Thoracic aorta (tissue), 2 donors: ENCODE measurements around the gene DPP6. TPM values are rescaled to one million over a fixed set of nuclear protein-coding genes. Genes with fewer than 3 reads are reported as not detected.

Source experiments
- ATAC-seq: fragments of 150-250 bp; one replicate; pipeline ENCODE4 v1.8.0; 2017; ENCODE audit warnings: low read depth; ENCODE audit not compliant: insufficient number of reproducible peaks, low FRiP score
- DNase-seq: peaks from one replicate; pipeline ENCODE4 v3.0.0-alpha.2; 2020; ENCODE audit warnings: low spot score
- H3K27ac ChIP-seq, 2 donors: fragments of 200-600 bp; sonication (generic); 1 replicate in 1 of 2; 2 replicates in 1 of 2; pipeline ENCODE4 v1.5.1; 2016; ENCODE audit warnings: mild to moderate bottlenecking in 2 of 2, moderate library complexity in 2 of 2
- H3K27me3 ChIP-seq: fragments of 200-600 bp; sonication (generic); replicated peaks from 2 replicates; pipeline ENCODE4 v1.6.0; 2016; ENCODE audit warnings: mild to moderate bottlenecking; ENCODE audit not compliant: insufficient read depth
- H3K36me3 ChIP-seq: fragments of 200-600 bp; sonication (generic); one replicate; pipeline ENCODE4 v1.5.1; 2016
- H3K4me1 ChIP-seq, 2 donors: fragments of 200-600 bp; sonication (generic); 1 replicate in 1 of 2; 2 replicates in 1 of 2; pipeline versions ENCODE4 v1.5.1 to v1.6.0; 2016; ENCODE audit warnings: low read depth in 2 of 2, mild to moderate bottlenecking in 1 of 2; ENCODE audit not compliant: control insufficient read depth in 1 of 2
- H3K4me3 ChIP-seq: fragments of 200-600 bp; sonication (generic); 2 replicates; pipeline ENCODE4 v1.5.1; 2016; ENCODE audit warnings: mild to moderate bottlenecking
- H3K9me3 ChIP-seq: fragments of 200-600 bp; sonication (generic); 2 replicates; pipeline ENCODE4 v1.5.1; 2016
- total RNA-seq, 2 donors: library from RNA; depleted of rRNA; stranded (reverse); fragments of >200 nt; gene quantifications; one replicate each; pipeline versions ENCODE4 v1.1.0 to v1.2.3, GENCODE V29; 2016
- TF ChIP-seq, protein P1 (sequence below): fragments of 200-600 bp; sonication (generic); IDR thresholded peaks from one replicate; pipeline ENCODE4 v1.5.1; 2019; ENCODE audit warnings: antibody characterized with exemption

The DPP6 gene
- total RNA-seq, 2 donors from 2014 or later, result not detected

DNA sequence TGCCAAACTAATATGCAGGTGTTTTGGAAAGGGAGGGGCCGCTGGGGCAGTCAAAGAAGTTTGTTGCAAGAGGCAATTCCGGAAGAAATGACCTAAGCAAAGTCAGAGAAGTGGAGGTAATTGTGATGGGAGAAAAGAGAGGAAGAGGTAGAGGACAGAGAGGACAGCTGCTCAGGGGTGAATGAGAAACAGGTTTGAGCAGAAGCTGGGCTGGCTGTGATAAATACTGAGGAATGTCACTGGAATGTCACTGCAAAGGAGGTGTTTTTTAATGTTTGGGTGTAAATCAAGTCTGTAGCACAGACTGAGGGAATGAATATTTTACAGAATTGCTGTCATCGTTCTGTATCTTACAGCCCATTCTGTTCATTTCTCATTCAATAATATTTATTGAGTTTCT, 207.2 kb downstream of the DPP6 start:
- Histone ChIP-seq H3K9me3 (no peaks in the 10 kb centered on the region), H3K27me3 (no peaks in the 10 kb centered on the region), H3K36me3 (no peaks in the 10 kb centered on the region), H3K4me3 (no peak overlapping the region), H3K4me1 (no peaks in the 10 kb centered on the region), H3K27ac (no peak overlapping the region)
- DNase-seq, result no peak
- TF ChIP-seq, protein P1, sequence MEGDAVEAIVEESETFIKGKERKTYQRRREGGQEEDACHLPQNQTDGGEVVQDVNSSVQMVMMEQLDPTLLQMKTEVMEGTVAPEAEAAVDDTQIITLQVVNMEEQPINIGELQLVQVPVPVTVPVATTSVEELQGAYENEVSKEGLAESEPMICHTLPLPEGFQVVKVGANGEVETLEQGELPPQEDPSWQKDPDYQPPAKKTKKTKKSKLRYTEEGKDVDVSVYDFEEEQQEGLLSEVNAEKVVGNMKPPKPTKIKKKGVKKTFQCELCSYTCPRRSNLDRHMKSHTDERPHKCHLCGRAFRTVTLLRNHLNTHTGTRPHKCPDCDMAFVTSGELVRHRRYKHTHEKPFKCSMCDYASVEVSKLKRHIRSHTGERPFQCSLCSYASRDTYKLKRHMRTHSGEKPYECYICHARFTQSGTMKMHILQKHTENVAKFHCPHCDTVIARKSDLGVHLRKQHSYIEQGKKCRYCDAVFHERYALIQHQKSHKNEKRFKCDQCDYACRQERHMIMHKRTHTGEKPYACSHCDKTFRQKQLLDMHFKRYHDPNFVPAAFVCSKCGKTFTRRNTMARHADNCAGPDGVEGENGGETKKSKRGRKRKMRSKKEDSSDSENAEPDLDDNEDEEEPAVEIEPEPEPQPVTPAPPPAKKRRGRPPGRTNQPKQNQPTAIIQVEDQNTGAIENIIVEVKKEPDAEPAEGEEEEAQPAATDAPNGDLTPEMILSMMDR, result no peak
- ATAC-seq, result no peak

DNA sequence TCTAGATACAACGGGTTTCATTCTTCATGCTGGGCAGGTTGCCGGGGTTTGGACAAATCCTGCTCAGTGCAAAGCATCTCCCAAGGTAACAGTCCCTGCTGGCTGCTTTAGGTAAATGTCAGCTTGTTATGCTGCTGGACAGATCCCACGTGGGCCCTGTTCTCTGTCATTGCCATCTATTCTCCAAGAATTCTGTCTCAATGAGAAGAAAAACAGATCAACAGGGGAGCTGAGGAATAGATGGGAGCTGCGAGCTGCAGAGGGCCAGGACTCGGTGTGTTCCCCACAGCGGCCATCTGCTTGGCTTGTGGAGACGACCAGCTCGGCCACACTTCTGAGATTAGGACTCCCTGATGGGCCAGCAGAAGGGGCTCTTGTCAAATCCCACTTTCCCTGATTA, 235.2 kb downstream of the DPP6 start:
- no peak overlapping the region for H3K27ac ChIP-seq
- DNase-seq, result no peak
- H3K4me3 ChIP-seq, result no peak overlapping the region
- no peaks in the 10 kb centered on the region for H3K9me3 ChIP-seq
- ATAC-seq, result no peak
- TF ChIP-seq, protein P1, result no peak
- H3K27me3 ChIP-seq, result no peaks in the 10 kb centered on the region
- H3K4me1 ChIP-seq, result no peaks in the 10 kb centered on the region
- H3K36me3 ChIP-seq, result no peaks in the 10 kb centered on the region

DNA sequence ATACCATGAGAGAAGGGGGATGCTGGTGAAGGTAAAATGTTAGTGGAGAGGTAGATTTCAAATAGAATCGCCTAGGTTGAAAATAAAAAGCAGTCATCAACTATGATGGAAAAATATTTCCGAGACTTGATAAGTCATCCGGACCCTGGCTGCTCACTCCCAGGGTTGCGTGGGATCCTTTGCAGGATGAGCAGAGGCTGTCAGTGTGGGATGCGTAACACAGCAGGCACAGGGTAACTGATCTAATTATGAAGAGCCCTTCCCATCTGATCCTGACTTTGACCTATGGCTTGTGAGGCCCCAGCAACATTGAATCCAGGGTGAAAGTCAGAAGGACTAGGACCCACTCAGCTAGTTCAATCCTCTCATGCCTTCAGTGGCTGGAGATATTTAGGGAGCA, 236.9 kb downstream of the DPP6 start:
- DNase-seq (no peak), ATAC-seq (no peak)
- TF ChIP-seq, protein P1, result no peak
- Histone ChIP-seq H3K9me3 (no peaks in the 10 kb centered on the region), H3K27ac (no peak overlapping the region), H3K4me1 (no peaks in the 10 kb centered on the region), H3K36me3 (no peaks in the 10 kb centered on the region), H3K4me3 (no peak overlapping the region), H3K27me3 (no peaks in the 10 kb centered on the region)

DNA sequence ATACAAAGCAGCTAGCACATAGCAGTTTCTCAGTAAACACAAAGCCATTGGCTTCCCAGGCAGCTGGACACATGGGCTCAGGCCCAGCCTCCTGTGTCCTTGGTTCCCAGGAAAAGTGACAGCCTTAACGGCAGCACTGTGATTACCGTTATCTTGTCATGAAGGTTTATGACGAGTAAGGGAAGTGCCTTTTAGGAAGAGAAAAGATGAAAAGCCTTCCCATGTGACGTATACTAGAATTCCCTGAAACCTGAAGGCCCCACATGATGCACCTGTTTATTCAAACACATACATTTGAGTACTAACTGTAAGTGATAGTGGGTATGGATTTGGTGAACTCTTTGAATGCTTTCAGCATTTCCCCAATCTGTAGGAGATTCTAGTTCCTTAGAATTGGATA, 244.2 kb downstream of the DPP6 start:
- ATAC-seq, result no peak
- H3K27ac ChIP-seq, result no peak overlapping the region
- DNase-seq, result no peak
- TF ChIP-seq, protein P1, result no peak
- H3K27me3 ChIP-seq, result no peaks in the 10 kb centered on the region
- no peak overlapping the region for H3K4me3 ChIP-seq
- H3K4me1 ChIP-seq, result no peaks in the 10 kb centered on the region
- no peaks in the 10 kb centered on the region for H3K36me3 ChIP-seq
- no peaks in the 10 kb centered on the region for H3K9me3 ChIP-seq

DNA sequence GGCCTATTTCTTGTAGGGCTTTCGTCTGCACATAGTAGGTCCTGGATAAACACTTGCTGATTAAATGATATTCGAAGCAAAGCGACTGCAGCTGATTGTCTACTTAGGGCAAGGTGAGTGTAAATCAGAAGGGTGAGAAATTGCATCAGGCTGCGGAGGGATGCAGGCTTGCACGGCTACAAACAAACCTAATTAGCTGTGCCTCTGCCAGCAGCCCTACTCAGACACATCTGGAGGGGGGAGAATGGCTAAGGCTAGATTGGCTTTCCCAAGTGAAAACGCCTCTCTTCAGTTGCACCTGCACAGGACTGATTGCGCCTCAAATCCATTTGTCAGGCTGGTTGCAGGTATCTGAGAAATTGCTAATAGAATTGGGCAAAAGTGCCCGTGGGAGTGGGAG, 247.5 kb downstream of the DPP6 start:
- no peak for DNase-seq
- Histone ChIP-seq H3K9me3 (no peaks in the 10 kb centered on the region), H3K27me3 (no peaks in the 10 kb centered on the region), H3K4me1 (no peaks in the 10 kb centered on the region), H3K36me3 (no peaks in the 10 kb centered on the region), H3K27ac (no peak overlapping the region), H3K4me3 (no peak overlapping the region)
- ATAC-seq, result no peak
- TF ChIP-seq, protein P1, result no peak
